Stimulated activated CD8-positive, alpha-beta memory T cell treated with anti-CD3 and anti-CD28 coated beads, Interleukin-15, amount 100 ng/mL, for 4 hours (primary cell): ENCODE data around the gene PLEKHD1.
"Not testable (repeated sequence)": the region's sequence is repeated elsewhere in the genome, so short reads cannot be mapped to it uniquely, and the experiment has no call there.

Experiments
- DNase-seq, 2 donors: peaks; one replicate each; pipeline ENCODE4 v3.0.0-alpha.2; 2020; ENCODE audit warnings: low read depth in 2 of 2

The PLEKHD1 gene

DNA sequence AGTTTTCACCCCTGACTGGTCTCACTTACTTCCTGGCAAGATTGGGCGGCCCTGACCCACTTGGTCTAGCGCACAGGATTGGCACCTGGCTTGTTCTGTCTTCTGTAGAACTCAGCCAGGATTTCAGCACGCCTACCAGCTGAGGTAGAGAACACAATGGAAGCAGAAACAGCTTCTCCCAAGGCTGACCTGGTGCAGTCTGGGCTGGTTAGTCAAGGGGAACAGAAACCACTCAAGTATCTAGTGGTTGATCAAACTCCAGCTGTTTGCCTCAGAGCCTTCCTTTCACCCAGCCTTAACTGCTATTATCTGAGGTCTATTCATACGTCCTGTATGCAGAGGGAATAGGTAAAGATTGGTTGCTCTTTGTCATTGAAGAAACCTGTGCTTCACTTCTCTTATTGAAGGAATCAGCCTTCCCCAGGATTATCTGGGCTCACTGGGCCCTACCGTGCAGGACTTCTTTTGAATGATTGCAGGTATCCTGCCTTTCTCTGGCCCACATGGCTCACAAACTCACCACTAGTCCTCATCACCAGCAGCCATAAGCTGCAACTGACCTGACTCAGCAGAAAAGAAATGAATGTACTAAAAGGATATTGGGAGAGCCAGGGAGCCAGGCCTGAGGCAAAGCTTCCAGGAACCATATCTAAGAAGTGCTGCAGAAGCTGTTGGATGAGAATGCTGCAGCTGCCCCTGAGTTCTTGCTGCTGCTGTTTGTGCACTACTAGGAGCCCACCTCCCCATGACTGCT lies 2.5 kb upstream of the PLEKHD1 start:
- DNase-seq, result no peak

DNA sequence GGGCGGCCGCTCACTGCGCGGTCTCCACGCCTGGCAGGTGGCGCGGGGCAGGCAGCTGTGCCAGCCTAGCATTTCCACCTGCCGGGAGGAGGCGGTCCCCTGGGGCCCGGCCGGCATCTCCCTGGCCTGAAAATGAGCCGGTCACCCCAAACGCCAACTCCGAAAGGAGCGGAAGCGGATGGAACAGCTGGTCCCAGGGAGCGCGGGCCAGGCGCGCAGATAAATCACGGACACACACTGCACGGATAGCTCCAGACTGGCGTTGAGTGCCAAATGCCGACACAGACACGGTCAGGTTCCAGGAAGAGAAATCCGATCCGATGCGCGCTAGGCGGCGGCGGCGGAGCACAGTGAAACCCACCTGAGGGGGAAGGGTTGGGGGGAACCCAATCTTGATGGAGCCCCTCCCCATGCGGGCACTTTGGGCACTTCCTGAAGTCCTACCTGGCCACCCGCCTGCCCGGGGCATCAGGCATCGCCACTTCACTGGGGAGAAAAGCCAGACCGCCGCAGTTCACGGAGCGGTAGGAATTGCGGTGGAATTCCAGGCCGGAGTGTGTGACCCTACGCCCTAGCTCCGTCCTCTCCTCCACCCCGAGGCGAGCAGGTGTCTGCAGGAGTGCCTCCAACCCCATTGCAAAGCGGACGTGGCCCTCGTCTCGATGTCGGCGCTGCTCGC lies 624 bp upstream of the PLEKHD1 start:
- DNase-seq, result no peak

DNA sequence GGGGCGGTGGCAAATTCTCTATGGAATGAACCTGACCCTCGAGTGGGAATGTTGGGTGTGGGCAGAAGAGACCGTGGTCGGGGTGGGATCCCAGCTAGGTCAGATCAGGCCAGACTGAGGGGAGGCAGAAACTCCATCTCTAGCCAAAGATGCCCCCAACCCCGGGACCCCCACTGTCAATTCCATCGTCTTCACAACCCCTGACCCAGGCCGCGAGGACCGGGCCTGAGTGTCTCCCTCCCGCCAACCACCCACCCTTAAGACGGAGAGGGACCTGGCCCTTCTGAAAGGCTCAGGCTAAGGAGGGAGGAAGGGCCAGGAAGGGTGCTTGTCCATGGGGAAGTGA lies 760 bp downstream of the PLEKHD1 start:
- no peak for DNase-seq

DNA sequence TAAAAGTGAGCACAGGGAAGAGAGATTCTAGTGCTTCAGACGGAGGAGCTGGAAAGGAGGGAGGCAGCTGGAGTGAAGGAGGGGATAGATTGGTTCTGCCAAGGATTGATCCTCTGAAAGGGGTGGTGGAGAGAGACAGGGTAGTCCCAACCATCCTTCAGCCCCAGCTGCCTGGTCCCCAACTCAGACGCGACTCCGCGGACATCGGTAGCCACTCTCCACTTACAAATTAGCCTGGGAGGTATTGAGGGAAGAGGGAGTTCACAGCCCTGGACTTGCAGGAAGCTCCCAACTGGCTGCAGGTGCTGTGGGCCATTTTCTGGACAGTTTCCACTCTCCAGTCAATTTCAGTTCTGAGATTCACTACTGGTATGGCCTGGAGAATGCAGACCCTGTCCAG lies 1.2 kb downstream of the PLEKHD1 start:
- DNase-seq, result no peak

DNA sequence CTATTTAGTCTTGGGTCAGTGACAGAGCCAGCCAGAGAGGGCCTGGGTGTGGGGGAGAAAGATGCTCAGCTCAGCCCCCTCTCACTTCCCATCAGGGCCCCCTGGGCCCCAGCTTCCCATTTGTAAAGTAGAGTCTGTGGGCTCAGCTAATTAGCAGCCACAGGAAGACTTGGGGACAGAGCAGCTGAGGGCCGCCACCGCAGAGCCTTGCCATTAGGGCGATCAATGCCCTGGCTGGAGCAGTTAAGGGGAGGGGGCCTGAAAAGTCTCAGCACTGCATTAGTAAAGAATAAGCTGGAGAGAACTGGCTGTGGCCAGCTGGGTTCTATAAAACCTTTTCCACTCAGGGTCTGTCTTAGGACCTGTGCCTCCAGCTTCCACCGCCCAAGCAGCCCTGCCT lies 2.7 kb downstream of the PLEKHD1 start:
- no peak for DNase-seq

DNA sequence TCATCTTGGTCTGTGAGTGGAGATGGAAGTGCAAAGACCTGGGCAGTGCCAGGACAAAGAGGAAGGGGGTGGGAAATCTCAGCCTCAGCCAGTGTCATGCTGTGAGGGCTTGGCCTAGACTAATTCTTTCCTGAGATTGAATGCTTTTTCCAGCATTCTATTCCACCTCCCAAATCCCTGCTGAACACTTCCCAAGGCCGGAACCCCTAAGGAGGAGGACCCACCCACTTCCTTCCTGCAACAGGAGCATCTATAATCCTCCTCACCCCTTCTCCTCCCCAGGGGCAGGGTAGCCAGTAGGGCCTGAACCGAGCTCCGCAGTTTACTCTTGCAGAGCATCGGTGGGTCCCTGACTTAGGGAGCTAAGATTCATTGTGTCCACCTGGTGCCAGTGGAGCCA lies 3.2 kb downstream of the PLEKHD1 start:
- DNase-seq, result no peak

DNA sequence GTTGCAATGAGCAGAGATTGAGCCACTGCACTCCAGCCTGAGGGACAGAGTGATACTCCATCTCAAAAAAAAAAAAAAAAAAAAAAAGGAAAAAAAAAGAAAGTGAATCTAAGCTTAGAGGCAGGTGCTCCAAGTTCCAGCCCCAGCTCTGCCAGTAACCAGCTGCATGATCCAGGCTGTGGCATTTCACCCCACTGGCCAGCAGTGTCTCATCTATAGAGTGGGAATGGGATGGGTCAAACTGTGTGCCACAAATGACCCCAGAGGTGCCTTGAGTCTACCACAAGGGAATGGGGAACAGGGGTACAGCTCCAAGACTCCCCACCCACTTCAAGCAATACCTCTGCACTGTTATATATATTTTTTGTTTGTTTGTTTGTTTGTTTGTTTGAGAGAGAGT lies 5.0 kb downstream of the PLEKHD1 start:
- DNase-seq, result no peak

DNA sequence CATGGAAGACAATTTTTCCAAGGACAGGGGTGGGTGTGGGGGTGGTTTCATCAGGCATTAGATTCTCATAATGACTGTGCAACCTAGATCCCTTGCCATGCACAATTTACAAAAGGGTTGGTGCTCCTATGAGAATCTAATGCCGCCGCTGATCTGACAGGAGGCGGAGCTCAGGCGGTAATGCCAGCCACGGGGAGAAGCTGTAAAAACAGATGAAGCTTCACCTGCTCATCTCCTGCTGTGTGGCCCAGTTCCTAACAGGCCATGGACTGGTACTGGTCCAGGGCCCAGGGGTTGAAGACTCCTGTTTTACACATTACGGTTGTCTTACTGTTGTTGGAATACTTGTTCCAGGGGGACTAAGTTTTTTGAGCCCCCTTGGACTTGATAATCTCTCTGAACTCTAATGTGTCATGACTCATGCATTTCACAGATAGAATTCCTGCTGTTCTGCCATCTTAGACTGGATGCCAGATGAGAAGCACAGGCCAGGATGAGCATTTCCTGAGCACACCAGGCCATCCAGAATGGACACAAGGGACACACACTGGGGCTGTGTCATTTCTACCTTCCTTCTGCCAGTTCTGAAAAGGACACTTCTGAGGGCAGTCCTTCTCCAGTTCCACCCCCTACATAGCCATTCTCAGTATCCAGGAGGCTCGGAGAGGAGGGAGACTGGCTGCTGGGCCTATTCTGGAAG lies 5.8 kb downstream of the PLEKHD1 start:
- no peak for DNase-seq

DNA sequence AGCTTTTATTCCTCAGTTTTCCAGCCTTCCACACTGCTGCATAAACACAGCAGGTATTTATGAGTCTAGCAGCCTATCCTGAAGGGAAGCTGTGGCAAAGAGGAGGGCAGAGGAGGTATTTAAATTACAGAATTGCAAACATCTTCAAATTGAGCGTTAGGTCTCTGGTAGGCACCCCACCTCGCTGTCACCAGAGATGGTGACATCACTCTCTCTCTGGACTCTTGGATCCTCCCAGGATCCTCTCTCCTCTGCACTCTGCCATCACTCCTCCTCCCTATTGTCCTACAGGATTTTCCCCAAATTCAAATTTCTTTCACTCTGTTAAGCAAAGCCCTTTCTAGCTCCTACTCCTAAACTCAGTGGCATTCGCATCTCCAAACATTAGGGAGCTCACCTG lies 6.7 kb downstream of the PLEKHD1 start:
- no peak for DNase-seq

DNA sequence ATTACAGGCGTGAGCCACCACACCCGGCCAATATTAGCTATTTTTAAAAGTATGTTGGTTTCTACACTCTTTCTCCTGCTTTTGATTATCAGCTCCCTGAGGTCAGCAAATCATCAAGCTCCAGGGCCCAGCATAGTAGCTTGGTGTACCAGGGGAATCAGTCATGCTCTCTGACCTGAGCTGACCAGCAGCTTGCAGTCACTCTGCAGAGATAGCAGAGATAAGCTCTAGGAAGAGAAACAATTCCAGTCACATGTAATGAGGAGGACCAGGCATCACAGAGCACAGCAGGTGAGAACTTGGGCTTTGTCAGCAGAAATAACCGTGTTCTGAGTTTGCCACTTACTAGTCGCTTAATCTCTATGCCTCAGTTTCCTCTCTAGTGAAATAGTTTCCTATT lies 8.5 kb downstream of the PLEKHD1 start:
- DNase-seq, result no peak

DNA sequence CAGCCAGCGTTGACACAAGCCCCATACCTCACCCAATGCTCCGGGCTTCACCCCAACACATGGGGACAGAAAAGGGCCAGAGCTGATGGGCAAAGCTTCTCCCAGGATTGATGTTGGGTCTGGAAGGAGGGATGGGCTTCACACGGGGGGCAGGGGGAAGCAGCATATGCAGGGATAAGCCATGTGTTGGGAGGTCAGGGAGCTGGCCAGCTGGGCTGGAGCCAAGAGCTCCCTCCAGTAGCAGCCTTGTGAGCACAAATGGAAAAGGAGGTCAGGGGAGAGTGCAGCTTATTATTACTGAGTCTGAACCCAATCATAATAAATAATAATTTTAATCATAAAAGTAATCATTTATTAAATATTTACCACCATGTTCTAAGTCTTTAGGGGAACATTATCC lies 9.3 kb downstream of the PLEKHD1 start:
- no peak for DNase-seq

DNA sequence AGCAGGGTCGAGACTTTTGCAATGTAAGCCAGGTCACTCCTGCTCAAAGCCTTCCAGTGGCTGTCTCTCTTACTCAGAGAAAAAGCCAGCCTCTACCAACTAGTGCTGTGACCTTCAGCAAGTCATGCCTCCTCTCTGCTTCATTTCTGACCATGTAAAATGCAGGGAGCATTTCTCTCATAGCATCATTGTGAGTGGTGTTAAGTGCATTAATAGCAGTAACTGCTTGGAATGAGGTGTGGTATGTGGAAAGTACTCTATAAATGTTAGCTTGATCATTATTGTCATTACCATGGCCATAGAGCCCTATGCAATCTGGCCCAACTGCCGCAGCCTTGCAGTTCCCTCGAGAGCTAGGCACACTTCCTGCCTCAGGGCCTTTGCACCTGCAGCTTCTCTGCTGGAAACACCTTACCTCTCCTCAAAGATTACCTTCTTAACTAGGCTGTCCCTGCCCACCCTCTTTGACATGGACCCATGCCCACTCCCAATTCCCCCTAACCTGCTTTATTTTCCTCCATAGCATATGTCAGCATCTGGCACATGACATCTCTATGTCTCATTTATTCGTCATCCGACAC lies 10.9 kb downstream of the PLEKHD1 start:
- DNase-seq, result no peak

DNA sequence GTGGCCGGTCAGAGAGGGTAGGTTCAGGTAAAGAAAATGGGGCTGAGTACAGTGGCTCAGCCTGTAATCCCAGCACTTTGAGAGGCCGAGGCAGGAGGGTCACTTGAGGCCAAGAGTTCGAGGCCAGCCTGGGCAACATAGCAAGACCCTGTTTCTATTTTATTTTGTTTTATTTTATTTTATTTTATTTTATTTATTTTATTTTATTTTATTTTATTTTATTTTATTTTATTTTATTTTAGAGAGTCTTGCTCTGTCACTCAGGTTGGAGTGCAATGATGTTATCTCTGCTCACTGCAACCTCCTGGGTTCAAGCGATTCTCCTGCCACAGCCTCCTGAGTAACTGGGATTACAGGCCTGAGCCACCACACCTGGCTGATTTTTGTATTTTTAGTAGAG lies 13.3 kb downstream of the PLEKHD1 start:
- DNase-seq, result not testable (repeated sequence)

DNA sequence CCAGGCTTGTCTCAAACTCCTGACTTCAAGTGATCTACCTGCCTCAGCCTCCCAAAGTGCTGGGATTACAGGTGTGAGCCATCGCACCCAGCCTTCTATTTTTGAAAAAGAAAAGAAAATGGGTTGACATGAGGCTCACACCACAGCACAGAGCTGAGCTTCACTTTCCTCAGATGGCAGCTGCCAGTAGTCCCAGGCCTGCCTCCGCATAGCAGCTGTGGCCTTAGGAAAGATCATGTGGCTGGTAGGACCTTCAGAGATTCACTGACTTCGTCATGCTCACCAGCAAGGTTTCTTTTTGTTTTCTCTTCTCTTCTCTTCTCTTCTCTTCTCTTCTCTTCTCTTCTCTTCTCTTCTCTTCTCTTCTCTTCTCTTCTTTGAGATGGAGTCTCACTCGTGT lies 13.8 kb downstream of the PLEKHD1 start:
- not testable (repeated sequence) for DNase-seq

DNA sequence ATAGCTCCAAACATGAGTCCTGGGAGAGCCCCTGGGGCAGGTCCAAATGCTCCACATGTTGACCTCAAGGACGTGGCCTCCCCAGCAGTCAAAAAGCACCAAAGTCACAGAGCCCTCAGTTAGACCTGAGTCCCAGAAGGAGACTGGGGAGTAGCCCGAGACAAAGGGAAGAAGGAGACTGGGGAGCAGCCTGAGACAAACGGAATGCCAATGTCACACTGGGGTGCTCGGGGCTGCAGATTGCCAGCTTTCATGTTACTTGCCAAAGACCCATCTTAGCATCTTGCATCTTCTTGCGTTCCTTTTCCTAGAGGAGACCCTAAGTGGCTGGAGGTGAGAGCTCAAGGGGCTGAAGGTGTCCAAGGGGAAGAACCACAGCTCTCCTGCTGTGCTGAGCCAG lies 14.9 kb downstream of the PLEKHD1 start:
- no peak for DNase-seq

DNA sequence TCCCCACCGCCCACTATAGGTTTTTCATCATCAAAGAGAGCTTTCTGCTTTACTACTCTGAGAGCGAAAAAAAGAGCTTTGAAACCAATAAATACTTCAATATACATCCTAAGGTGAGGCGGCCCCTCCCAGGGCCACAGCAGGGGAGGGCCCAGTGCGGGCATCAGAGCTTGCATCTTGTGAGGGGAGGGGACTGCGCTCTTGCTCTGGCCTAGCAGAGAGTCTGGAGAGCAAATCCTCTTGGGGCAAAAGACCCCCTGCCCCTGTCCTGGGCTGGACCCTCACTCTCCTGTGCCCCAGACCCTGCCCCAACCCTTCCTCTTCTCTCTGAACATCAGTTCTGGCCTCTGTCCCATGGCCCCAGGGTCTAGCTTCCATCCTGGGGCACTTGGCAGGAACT lies 15.6 kb downstream of the PLEKHD1 start:
- DNase-seq, result no peak

DNA sequence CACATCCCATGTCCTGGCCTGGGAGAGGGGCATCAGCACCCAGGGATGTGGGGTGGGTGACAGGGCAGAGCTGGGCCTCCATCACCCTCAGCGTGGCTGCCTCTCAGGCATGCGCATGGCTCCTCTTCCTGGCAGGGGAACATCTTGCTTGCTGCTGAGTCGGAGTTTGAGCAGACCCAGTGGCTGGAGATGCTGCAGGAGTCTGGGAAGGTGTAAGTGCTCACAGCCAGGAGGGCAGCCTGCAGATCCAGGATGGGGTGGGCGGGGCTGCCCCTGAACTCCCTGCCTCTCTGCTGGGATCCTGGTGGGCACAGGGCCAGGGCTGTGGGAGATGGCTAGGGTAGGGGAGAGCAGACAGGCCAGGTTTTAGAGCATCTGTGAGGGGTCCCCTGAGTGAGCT lies 16.2 kb downstream of the PLEKHD1 start:
- no peak for DNase-seq

DNA sequence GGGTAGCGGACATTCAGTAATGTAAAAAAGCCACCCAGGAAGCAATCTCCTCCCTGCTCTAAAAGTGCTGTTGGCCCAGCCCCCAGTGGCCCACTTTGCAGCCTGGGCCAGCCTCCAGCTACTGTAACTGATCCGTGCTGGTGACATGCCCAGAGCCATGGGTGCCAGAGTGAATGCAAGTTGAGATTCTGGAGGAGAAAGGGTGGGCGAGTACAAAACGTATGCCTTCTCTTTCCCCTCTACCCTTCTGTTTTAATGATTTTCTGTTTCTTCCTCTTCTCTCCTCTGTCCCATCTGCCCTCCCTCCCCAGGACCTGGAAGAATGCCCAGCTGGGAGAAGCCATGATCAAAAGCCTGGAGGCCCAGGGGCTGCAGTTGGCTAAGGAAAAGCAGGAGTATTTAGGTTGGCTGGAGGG lies 16.9 kb downstream of the PLEKHD1 start:
- no peak for DNase-seq

DNA sequence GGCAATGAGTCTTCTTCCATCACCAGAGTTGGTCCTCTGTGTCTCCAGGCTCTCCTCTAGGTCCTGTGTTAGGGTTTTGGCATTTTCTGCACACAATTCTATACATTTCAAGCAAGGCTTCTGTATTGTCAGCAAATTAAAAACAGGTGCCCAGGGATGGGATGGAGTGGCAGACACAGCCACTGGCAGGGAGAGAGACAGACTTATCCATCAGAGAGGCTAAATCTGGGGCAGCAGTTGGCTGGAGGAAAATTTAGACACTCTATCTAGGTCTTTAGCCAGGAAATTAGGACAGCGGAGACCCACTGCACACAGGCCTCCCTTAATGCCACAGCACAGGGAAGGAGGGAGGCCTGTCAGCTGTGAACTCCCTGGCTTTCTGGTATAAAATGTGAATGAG lies 20.2 kb downstream of the PLEKHD1 start:
- DNase-seq, result no peak

DNA sequence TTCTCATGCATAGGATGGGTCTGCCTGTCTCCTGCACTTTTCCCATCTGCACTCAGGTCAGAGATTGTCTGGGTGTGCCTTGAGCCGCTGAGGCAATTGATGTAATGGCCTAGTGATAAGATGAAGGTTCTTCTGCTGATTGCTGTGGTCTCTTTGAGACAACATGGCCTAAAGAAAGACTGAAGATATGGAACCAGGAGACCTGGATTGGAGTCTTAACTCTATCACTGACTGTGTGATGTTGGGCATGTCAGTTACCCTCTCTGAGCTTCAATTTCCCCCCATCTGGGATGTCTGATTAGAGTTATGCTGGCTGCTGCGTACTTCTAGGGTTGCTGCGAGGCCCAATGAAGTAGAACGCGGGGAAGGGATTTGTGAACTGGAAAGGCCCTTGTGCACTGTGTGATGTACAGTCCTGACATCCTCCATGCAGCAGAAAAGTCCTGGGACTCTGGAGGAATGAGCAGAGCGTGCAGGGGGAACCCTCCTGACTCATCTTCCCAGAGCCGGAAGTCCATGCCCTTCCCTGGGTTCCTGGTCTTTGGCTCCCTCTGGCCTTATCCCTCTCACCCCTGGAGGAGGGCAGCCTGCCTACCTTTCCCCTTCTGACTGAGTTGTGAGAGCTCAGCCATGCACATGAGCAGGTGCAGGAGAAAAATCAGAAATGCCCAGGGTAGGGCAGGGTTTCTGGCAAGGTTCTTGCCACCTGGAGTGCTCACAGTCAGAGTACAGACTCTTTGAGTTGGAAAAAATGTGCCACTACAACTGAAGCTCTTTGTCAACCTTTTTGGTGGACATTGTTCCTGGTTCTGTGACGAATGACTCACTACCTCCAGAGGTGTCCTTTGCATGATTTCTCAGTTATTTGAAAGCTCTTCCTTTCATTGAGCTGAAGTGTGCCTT lies 21.1 kb downstream of the PLEKHD1 start:
- no peak for DNase-seq

DNA sequence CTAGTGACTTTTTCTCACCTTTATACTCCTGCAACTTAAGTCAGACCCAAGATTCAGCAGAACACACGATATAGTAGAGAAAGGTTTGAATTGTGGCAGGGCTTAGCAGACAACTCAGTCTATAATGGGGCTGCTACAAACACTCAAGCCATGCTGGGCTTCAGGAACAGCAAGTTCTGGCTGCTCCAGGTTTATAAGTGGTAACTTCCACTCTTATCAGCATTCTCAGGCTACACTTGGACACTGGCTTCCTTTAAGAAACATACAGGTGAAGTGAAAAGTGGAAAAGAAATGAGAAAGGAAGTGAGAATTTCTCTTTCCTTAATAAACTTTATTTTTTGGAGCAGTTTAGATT lies 21.7 kb downstream of the PLEKHD1 start:
- no peak for DNase-seq
